22Rv1 (cell line): ENCODE measurements around the gene SCGB1C2.
"Not testable (repeated sequence)": the region's sequence is repeated elsewhere in the genome, so short reads cannot be mapped to it uniquely, and the experiment has no call there.

Source experiments
- CTCF ChIP-seq: fragments of 450-650 bp; IDR thresholded peaks from 2 replicates; pipeline ENCODE4 v1.5.1; 2017; ENCODE audit warnings: mild to moderate bottlenecking
- ZFX ChIP-seq: fragments of 450-650 bp; IDR thresholded peaks from 2 replicates; pipeline ENCODE4 v1.6.1; 2017; ENCODE audit warnings: antibody characterized with exemption, borderline replicate concordance

GRCh38 chr17:118339-118917, 18.9 kb upstream of the SCGB1C2 start:
- not testable (repeated sequence) for TF ChIP-seq CTCF, ZFX
